A673 (cell line): ENCODE data around the gene GARNL3.

Experiments
- CTCF ChIP-seq: fragments of 300-800, 200-600 bp; sonication (generic); conservative IDR thresholded peaks from 2 replicates; pipeline ENCODE4 v1.5.1; 2017; ENCODE audit warnings: low read depth, mild to moderate bottlenecking, antibody characterized with exemption, low read length, moderate library complexity, mixed read lengths
- EZH2 ChIP-seq: fragments of 200-600 bp; sonication (generic); IDR thresholded peaks from 2 replicates; pipeline ENCODE4 v1.6.1; 2017; ENCODE audit warnings: borderline replicate concordance, low read depth, mild to moderate bottlenecking, mixed read lengths, antibody characterized with exemption, low read length; ENCODE audit not compliant: poor library complexity, severe bottlenecking

GRCh38 chr9:127362829-127363228, 98.3 kb downstream of the GARNL3 start:
- no peak for TF ChIP-seq CTCF
- TF ChIP-seq EZH2: no peak
